Endometrial microvascular endothelial cells (primary cell): ENCODE measurements around the gene CREG2. TPM values are rescaled to one million over a fixed set of nuclear protein-coding genes. Genes with fewer than 3 reads are reported as not detected.

ENCODE experiments used
- in situ Hi-C: cut with HindIII; loops from 2 replicates; pipeline ENCODE4 v1.10.0; 2017; ENCODE audit warnings: low sequenced_read_pairs, low pct_unique_long_range_greater_than_20kb; ENCODE audit errors: inconsistent ontology term
- total RNA-seq: library from RNA; depleted of rRNA; stranded (reverse); fragments of >200 nt; gene quantifications from one replicate; pipeline ENCODE4 v1.2.3, GENCODE V29; 2015; ENCODE audit errors: inconsistent ontology term

The CREG2 gene
- 0.56 TPM for total RNA-seq

- in situ Hi-C loops = no loop called here
Observed at GRCh38 chr2:101387151-101387834, at the start of gene CREG2. CREG2 (minus strand) TSS chr2:101387503; CDS start chr2:101387457, 46 bp downstream.

DNA sequence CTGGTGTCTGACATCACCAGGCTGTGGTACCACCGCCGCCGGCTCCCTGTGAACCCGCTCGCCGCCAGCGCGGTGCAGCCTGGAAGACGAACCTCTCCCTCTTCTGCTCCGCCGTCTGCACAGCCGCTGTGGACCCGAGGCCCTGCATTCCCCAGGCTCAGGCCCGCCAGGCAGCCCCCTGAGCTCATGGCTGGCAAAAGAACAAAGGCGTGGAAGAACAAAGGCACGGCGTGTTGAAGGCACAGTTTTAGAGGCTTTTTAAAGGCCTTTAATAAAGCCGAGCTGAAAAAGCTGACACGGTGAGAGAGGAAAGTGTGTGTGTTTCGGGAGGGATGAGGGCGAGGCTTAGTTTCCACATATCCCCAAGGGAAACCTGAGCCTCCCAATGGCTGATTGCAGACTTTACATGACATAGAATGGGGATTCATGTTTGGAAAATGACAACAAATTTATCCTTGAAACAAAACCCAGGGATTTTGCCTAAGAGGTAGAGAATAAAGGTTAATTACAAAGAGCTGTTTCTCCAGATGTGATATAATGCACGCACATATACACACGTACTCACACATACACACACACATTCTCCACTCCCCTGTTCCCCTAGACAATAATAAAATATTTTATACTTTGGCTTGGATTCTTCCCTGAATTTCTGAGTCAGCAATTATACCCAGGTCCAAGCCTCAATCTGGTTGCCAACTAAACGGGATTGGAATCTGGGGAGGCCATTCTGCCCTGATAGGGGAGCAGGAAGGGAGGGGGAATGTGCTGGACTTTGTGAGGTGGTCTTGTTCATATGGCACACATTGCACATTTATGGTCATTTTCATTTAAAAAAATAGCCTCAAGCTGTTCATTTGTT, 47.9 kb upstream of the CREG2 start:
- in situ Hi-C loops = no loop called here

- in situ Hi-C loops = no loop called here
Observed at GRCh38 chr2:101433465-101433864, 46.2 kb upstream of the CREG2 start.

DNA sequence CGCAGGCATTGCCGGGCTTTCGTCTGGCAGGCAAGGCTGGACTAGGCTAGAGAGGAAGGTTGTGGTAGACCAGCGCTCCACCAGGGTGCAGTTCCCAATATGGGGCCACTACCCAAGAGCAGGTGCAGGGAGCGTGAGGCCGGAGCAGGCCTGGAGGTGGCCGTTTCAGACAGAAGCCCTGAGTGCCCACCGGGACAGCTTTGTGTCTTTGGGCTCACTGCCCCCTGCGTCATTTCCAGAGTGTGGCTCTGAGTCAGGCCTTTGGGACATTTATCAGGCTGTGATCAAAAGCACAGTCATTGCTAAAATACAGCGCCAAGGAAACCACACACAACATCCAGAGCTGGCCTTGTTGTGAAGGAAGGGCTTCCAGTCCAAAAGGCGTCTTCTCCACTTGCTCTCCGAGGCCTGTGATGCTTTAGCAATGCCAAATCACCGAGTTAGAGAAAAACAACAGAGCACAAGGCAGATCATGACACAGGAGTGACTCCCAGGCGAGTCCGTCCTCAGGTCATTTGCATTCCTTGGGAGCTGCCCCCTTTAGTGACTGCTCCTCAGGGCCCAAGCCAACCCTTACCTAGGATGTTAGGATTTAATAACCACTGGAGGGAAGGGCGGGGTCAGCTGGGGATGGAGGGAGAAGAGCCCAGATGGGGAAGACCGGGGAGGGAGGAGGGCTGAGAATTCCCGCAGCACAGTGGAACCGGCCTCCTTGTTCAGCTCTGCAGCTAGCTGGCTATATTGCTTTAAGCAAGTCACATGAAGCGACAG, 45.3 kb upstream of the CREG2 start:
- in situ Hi-C loops = no loop called here

DNA sequence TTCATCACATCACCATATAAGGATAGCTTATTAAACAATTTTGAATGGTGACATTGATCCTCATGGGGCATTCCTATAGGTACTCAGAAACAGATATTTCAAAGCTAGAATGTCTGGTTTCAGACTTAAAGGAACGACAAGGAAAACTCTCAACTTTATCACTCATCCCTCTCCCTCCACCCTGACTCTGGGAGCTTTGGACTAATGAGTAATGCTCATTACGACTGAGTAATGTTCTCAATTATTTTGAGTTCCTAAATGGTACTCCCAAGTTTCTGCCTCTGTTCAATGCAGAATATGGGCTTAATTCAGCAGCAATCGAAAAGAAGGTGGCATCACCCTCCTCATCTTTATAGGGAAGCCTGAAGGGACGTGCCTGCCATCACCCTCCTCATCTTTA, 44.2 kb upstream of the CREG2 start:
- in situ Hi-C loops = no loop called here

DNA sequence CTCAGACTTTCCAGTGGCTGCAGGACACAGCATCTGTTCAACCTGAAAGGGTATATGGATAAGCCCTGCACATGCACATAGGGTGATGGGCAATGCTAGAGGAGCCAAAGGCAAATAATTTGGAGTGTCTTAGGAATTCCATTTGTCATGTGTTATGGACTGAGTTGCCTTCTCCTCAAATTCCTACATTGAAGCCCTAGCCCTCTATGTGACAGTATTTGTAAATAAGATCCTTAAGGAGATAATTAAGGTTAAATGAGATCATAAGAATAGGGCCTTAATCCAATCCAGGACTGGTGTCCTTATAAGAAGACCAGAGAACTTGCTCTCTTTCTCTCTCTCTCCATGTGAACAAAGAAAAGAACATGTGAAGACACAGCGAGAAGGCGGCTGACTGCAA, 42.9 kb upstream of the CREG2 start:
- in situ Hi-C loops = no loop called here

DNA sequence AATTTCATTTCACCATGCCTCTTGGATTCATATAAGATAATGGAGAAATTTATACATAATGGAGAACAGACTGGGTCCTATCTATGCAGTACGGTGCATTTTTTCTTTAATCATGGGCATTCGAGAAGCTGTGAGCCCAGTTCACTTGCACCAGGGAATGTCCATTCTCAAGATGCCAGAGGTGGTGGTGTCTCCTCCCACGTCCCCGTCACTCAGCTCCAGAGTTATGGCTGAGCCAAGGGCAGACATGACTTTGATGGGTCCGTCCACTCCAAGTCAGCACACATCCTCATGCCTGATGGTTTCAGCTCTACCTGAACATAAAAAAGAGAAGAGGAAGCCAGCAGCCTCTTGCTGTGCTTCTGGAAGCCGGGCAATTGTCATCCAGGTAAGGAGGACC, 42.1 kb upstream of the CREG2 start:
- in situ Hi-C loops = no loop called here

- in situ Hi-C loops = no loop called here
Observed at GRCh38 chr2:101428422-101429176, 41.3 kb upstream of the CREG2 start.

DNA sequence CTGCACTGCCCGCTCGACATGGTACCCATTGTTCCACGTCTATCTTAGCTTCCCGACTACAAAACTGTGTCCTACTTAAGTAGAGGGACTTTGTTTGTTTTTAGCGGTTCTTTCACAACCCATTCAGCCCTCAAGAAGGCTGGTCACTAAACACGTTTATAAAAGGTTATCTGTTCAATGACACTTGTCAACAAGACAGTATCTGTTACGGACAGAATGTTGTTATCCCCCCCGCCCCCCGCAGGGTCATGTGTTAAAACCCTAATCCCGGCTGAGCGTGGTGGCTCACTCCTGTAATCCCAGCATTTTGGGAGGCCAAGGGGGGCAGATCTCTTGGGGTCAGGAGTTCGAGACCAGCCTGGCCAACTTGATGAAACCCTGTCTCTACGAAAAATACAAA, 40.4 kb upstream of the CREG2 start:
- in situ Hi-C loops = no loop called here

- in situ Hi-C loops = no loop called here
Observed at GRCh38 chr2:101427240-101427639, 39.9 kb upstream of the CREG2 start.

GRCh38 chr2:101426822-101427221, 39.5 kb upstream of the CREG2 start:
- in situ Hi-C loops = no loop called here

DNA sequence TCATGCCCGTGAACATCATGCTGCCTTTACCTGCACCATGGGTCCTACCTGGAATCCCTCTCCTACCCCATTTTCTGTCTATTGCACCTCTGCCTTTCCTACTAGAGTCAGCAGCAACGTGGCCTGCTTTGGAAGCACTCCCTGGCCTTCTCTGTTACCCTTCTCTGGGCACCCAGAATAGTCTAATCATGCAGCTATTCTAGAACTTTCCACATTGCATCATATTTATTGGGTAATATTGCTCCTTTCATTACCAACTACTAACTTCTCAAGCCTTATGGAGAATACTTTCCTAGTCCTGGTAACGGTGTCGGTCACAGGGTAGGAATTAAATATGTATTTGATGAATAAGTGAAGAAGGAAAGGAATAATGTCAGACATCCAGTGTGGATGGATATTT, 33.3 kb upstream of the CREG2 start:
- in situ Hi-C loops = no loop called here

DNA sequence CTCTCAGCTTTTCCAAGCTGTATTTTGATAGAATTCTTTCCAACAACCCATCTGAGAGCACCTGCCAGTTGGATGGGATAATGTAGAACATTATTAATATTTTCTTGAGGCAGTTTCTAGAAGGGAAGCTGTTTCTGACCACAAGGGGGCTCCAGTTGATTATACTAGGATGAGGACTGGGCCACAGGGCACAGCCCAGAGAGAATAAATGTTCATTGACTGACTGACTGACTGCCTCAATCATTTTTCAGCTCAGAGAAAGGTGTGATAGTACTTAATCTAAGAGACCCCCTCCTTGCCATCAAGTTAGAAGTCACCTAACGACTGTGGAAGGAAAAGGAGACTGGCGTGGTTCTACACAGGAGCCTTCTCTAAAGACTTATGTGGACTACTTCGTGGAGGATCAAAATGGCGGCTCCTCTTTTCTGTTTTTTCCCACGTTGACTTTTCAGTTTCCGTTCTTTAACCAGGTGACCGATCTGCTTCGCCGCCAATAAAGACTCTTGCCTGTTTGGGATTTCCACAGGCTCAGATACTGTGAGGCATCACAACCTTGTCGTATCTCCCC, 31.9 kb upstream of the CREG2 start:
- in situ Hi-C loops = no loop called here

- in situ Hi-C loops = no loop called here
Observed at GRCh38 chr2:101418460-101419095, 31.3 kb upstream of the CREG2 start.

- in situ Hi-C loops = no loop called here
Observed at GRCh38 chr2:101416609-101417008, 29.3 kb upstream of the CREG2 start.

GRCh38 chr2:101415884-101416283, 28.6 kb upstream of the CREG2 start:
- in situ Hi-C loops = no loop called here

- in situ Hi-C loops = no loop called here
Observed at GRCh38 chr2:101415220-101415619, 27.9 kb upstream of the CREG2 start.

GRCh38 chr2:101412092-101412694, 24.9 kb upstream of the CREG2 start:
- in situ Hi-C loops = no loop called here
